Panc1 (cell line): Measurements from ENCODE around the gene CLIC6. TPM values are rescaled to one million over a fixed set of nuclear protein-coding genes. Genes with fewer than 3 reads are reported as not detected.

Experiments used
- ATAC-seq: fragments of 200-7000 bp; cut with Tn5 transposase; 2 replicates; pipeline ENCODE4 v1.9.1; 2020; ENCODE audit warnings: mild to moderate bottlenecking, moderate library complexity
- BruUV-seq: library from RNA; stranded (reverse); fragments of 400-500 nt; replicated peaks from 2 replicates; lab custom pipeline; 2021; lab: Mats Ljungman, UMichigan
- CTCF ChIA-PET: fragments of 300-600 bp; sonication (Branson Sonifier 250); formaldehyde crosslinking; loops from one replicate; lab custom pipeline; 2022; ENCODE audit warnings: antibody characterized with exemption; lab: Charles Lee
- POLR2A ChIA-PET: fragments of 300-600 bp; sonication (Branson Sonifier 250); formaldehyde crosslinking; loops from one replicate; lab custom pipeline; 2022; ENCODE audit warnings: antibody characterized with exemption; lab: Charles Lee
- DNase-seq: peaks from one replicate; pipeline ENCODE4 v3.0.0-alpha.2; 2010; ENCODE audit warnings: low read depth, low spot score
- H3K27ac ChIP-seq: 2 replicates; pipeline ENCODE4 v1.5.1; 2011; ENCODE audit warnings: mild to moderate bottlenecking, low read length, inconsistent platforms
- H3K27me3 ChIP-seq: fragments of 200-500 bp; sonication (Bioruptor generic); 2 replicates; pipeline ENCODE4 v1.6.0; 2014; ENCODE audit warnings: low read length, inconsistent platforms; ENCODE audit not compliant: control insufficient read depth, insufficient read depth
- H3K36me3 ChIP-seq: fragments of 200-500 bp; sonication (Bioruptor generic); 2 replicates; pipeline ENCODE4 v1.5.1; 2014; ENCODE audit warnings: inconsistent platforms, mild to moderate bottlenecking, low read length, moderate library complexity; ENCODE audit not compliant: control insufficient read depth, insufficient read depth
- H3K4me1 ChIP-seq: 2 replicates; pipeline ENCODE4 v1.5.1; 2011; ENCODE audit warnings: inconsistent platforms, mild to moderate bottlenecking, low read length, moderate library complexity; ENCODE audit not compliant: control insufficient read depth, insufficient read depth
- H3K4me3 ChIP-seq, 2 experiments: 2 replicates each; pipeline ENCODE4 v1.5.1; 2011 to 2012; ENCODE audit warnings: low read depth in 2 of 2, low read length in 2 of 2, mild to moderate bottlenecking in 2 of 2, inconsistent platforms in 1 of 2, moderate library complexity in 1 of 2
- H3K9me3 ChIP-seq: fragments of 200-500 bp; sonication (Bioruptor generic); 2 replicates; pipeline ENCODE4 v1.5.1; 2014; ENCODE audit warnings: low read depth, mild to moderate bottlenecking, inconsistent platforms, low read length, moderate library complexity; ENCODE audit not compliant: control insufficient read depth, insufficient read depth
- CTCF ChIP-seq: fragments of 450-650 bp; IDR thresholded peaks from 2 replicates; pipeline ENCODE4 v1.5.1; 2017; ENCODE audit warnings: mild to moderate bottlenecking
- POLR2AphosphoS5 ChIP-seq: IDR thresholded peaks from 2 replicates; pipeline ENCODE4 v1.6.1; 2012; ENCODE audit warnings: mild to moderate bottlenecking, low read depth, low read length, moderate library complexity
- REST ChIP-seq, 2 experiments: IDR thresholded peaks; 2 replicates each; pipeline ENCODE4 v1.6.1; 2011 to 2012; ENCODE audit warnings: low read depth in 2 of 2, control low read depth in 1 of 2, low read length in 1 of 2, mild to moderate bottlenecking in 1 of 2, moderate library complexity in 1 of 2; ENCODE audit not compliant: insufficient read depth in 1 of 2
- SIN3A ChIP-seq: IDR thresholded peaks from 2 replicates; pipeline ENCODE4 v1.6.1; 2012; ENCODE audit warnings: low read depth, mild to moderate bottlenecking, low read length, moderate library complexity, borderline replicate concordance; ENCODE audit not compliant: insufficient read depth
- TCF7L2 ChIP-seq: IDR thresholded peaks from 2 replicates; pipeline ENCODE4 v1.6.1; 2011; ENCODE audit warnings: mild to moderate bottlenecking, low read depth, low read length, inconsistent platforms
- in situ Hi-C: cut with HindIII; loops from 2 replicates; pipeline ENCODE4 v1.10.0; 2016; ENCODE audit warnings: low sequenced_read_pairs, low pct_unique_long_range_greater_than_20kb
- intact Hi-C: fragments of 100-400 bp; cut with micrococcal nuclease; formaldehyde crosslinking; loops from one replicate; pipeline ENCODE4 v1.10.0; 2022; ENCODE audit not compliant: unreplicated experiment
- total RNA-seq: library from RNA; stranded (reverse); gene quantifications from one replicate; pipeline ENCODE4 v1.2.1, GENCODE V29; 2021; ENCODE audit not compliant: unreplicated experiment

The CLIC6 gene
- total RNA-seq, 1 experiment from 2014 or later: 0.05 TPM

- DNase-seq: no peak
- no peaks in the 10 kb centered on the region for H3K36me3 ChIP-seq
- no peak overlapping the region for H3K27ac ChIP-seq
- CTCF ChIA-PET: interaction anchor here (0.5 to 0.6 kb wide), 2 partner anchors 118 to 557 kb away, joined by 3 to 5 read pairs; no protein-coding TSS in a partner anchor
- no peaks in the 10 kb centered on the region for H3K4me1 ChIP-seq
- no peaks in the 10 kb centered on the region for H3K9me3 ChIP-seq
- H3K4me3 ChIP-seq: no peak overlapping the region; a peak in 1 of 4 replicates
- peaks cover 28% of the 10 kb centered on the region for H3K27me3 ChIP-seq
- TF ChIP-seq POLR2AphosphoS5 (no peak), TCF7L2 (no peak), CTCF (peak; percentile 26; the same call in 1 of the 2 replicates)
- POLR2A ChIA-PET: no interaction called here
- in situ Hi-C loops: no loop called here
- no TSS peak for BruUV-seq
- no peak for ATAC-seq
- intact Hi-C loops: no loop called here
Measured at GRCh38 chr21:34670962-34671348, 2.2 kb downstream of the CLIC6 start.

DNA sequence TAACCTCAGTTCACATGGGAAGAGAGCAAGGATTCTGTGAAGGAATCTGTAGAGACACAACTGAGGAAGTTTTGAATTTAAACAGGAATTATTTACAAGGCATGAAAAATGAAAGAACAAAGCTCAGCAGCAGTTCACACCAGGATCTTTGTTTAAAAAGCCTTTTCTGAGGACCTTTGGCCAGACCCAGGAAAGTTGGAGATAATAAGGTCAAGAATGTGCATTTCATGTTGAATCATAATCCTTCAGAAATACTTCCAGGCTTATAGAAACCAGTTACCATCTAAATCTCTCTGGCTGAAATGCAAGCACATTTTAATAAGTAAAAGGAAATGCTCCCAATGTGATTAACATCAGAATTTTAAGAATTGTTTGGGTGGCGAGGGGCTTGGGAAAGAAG is 2.7 kb downstream of the CLIC6 start:
- no TSS peak for BruUV-seq
- Histone ChIP-seq H3K27ac (no peak overlapping the region), H3K36me3 (no peaks in the 10 kb centered on the region), H3K4me3 (no peak overlapping the region), H3K4me1 (no peaks in the 10 kb centered on the region), H3K27me3 (peaks cover 28% of the 10 kb centered on the region), H3K9me3 (no peaks in the 10 kb centered on the region)
- no peak for TF ChIP-seq TCF7L2
- no peak for TF ChIP-seq SIN3A
- no peak for TF ChIP-seq REST (IDR thresholded peaks at IDR 0.05; ENCODE audit: insufficient read depth in 1 of 2, low read depth in 2 of 2, low read length in 1 of 2)
- no peak for TF ChIP-seq CTCF
- no peak for TF ChIP-seq POLR2AphosphoS5
- in situ Hi-C loops: no loop called here
- POLR2A ChIA-PET: no interaction called here
- no peak for ATAC-seq
- DNase-seq: no peak
- intact Hi-C loops: no loop called here
- CTCF ChIA-PET: interaction anchor here (0.5 to 0.6 kb wide), 2 partner anchors 118 to 557 kb away, joined by 3 to 5 read pairs; no protein-coding TSS in a partner anchor
